Testis (tissue), 2 donors: Measurements from ENCODE around the gene ADAR.

Source experiments
- POLR2A ChIP-seq: fragments of 450-650 bp; IDR thresholded peaks from one replicate; pipeline ENCODE4 v1.6.1; 2017; ENCODE audit warnings: antibody characterized with exemption, mild to moderate bottlenecking, moderate library complexity
- TF ChIP-seq, protein P1 (sequence below), 3 experiments: fragments of 450-650 bp in 2 of 3; fragments of 200-600 bp in 1 of 3; sonication (generic) in 1 of 3; IDR thresholded peaks; one replicate each; pipeline ENCODE4 v1.5.1; 2016 to 2019; ENCODE audit warnings: antibody characterized with exemption in 3 of 3, mild to moderate bottlenecking in 2 of 3, moderate library complexity in 1 of 3

DNA sequence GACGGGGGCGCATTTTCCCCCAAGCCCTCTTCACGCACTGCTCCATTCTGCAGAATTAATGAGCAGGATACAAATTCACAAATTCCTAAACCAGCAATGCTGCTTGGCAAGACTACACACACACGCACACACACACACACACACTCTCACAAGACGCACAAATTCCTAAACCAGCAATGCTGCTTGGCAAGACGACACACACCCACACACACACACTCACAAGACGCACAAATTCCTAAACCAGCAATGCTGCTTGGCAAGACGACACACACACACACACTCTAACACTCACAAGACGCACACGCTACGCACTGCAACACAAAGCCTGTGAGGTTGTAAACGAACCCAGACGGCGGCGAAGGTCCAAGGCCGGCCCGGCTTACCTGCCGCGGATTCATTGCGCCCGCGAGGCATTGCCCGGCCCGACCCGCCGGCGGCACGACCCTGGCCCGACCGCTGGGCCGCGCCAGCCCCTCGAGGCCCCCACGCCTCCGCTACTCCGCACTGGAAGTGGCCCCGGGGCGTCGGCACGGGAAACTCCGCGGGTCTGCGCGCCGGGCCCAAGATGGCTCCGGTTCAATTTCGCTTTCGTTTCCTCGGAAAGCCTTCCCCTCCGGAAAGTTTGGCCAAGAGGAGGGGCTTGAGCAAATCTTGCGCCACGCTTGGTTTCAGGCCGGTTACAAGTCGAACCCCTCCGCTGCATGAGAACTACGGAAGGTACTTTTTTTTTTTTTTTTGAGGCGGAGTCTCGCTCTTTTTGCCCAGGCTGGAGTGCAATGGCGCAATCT is at the start of gene ADAR:
- no peak for TF ChIP-seq POLR2A
- TF ChIP-seq, protein P1, sequence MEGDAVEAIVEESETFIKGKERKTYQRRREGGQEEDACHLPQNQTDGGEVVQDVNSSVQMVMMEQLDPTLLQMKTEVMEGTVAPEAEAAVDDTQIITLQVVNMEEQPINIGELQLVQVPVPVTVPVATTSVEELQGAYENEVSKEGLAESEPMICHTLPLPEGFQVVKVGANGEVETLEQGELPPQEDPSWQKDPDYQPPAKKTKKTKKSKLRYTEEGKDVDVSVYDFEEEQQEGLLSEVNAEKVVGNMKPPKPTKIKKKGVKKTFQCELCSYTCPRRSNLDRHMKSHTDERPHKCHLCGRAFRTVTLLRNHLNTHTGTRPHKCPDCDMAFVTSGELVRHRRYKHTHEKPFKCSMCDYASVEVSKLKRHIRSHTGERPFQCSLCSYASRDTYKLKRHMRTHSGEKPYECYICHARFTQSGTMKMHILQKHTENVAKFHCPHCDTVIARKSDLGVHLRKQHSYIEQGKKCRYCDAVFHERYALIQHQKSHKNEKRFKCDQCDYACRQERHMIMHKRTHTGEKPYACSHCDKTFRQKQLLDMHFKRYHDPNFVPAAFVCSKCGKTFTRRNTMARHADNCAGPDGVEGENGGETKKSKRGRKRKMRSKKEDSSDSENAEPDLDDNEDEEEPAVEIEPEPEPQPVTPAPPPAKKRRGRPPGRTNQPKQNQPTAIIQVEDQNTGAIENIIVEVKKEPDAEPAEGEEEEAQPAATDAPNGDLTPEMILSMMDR (IDR thresholded peaks at IDR 0.05): no peak
